GM12873 (cell line): ENCODE data around the gene CYP4F2.

Experiments used
- CTCF ChIP-seq: IDR thresholded peaks from 2 replicates; pipeline ENCODE4 v1.5.1; 2012; ENCODE audit warnings: low read depth, mild to moderate bottlenecking, moderate library complexity, low read length, control low read depth; ENCODE audit not compliant: insufficient read depth; ENCODE audit errors: missing control alignments

Gene CYP4F2

GRCh38 chr19:15862444-15862843 lies 35.4 kb downstream of the CYP4F2 start:
- no peak for TF ChIP-seq CTCF

- TF ChIP-seq CTCF: no peak
Measured at GRCh38 chr19:15860522-15860921, 37.4 kb downstream of the CYP4F2 start.

GRCh38 chr19:15859187-15859586 lies 38.7 kb downstream of the CYP4F2 start:
- no peak for TF ChIP-seq CTCF

- TF ChIP-seq CTCF: no peak
Measured at GRCh38 chr19:15850385-15850784, 47.5 kb downstream of the CYP4F2 start.

- TF ChIP-seq CTCF: no peak
Measured at GRCh38 chr19:15846923-15847322, 51.0 kb downstream of the CYP4F2 start.

GRCh38 chr19:15843203-15843893 lies 54.5 kb downstream of the CYP4F2 start:
- no peak for TF ChIP-seq CTCF

- TF ChIP-seq CTCF: peak; percentile 40
Measured at GRCh38 chr19:15841875-15842569, 55.9 kb downstream of the CYP4F2 start.
